NCI-H1048 (cell line): ENCODE data around the gene UFSP1.
"Not testable (repeated sequence)": the region's sequence is repeated elsewhere in the genome, so short reads cannot be mapped to it uniquely, and the experiment has no call there.

ENCODE experiments used
- DNase-seq: peaks from one replicate; lab custom pipeline; 2025; lab: John Stamatoyannopoulos, UW

Gene UFSP1

DNA sequence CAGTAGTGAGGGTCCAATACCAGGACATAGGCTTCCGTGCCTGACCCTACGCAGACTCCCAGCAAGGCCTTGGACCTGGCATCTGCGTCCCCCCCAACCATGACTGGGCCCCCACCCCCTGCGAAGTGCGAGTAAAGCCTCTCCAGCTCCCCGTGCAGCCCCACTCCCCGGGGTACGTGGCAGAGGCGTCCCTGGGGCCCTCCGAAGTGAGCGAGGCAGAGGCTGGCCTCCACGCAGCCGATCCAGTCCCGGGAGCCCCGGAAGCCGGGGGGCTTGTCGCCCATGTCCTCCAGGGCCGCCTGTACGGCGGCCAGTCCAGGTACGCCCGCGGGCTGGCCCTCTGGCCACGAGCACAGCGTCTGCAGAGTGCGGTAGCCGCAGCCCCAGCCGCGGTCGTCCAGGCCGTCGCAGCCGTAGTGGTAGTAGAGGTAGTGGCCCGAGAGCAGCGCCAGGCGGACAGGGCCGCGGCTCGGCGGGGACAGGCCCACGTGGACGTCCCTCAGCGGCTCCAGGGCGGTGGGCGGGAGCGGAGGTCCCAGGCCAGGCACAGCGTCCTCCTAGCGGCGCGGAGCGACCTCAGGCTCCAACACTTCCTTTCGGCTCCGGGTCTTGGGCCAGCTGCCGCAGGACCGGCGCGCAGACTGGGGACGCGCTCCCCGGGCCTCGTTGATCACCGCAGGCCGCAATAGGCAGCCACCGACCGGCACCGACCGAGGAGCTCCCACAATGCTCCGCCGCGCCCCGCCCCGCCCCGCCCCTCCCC, at the start of gene UFSP1:
Gene UFSP1, minus strand, starts transcription at position 728 of the 763 bp plus-strand sequence. Its CDS starts 444 bp downstream, at position 284.
- no peak for DNase-seq

DNA sequence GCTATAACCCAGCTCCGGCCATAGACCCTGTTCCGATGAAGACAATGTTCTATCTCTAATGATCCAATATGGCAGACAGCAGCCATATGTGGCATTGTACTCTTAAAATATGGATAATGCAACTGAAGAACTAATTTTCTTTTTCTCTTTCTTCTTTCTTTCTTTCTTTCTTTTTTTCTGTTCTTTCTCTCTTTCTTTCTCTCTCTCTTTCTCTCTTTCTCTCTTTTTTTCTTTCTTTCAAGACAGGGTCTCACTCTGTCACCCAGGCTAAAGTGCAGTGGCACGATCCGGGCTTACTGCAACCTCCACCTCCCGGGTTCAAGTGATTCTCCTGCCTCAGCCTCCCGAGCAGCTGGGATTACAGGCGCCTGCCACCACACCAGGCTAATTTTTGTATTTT, 46.7 kb upstream of the UFSP1 start:
- not testable (repeated sequence) for DNase-seq

DNA sequence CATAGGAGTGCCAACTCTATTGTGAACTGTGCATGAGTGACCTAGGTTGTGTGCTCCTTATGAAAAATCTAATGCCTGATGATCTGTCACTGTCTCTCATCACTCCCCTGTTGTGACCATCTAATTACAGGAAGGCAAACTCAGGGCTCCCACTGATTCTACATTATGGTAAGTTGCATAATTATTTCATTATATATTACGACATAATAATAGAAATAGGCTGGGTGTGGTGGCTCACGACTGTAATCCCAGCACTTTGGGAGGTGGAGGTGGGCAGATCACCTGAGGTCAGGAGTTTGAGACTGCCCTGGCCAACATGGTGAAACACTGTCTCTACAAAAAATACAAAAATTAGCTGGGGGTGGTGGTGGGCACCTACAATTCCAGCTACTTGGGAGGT, 45.9 kb upstream of the UFSP1 start:
- not testable (repeated sequence) for DNase-seq

DNA sequence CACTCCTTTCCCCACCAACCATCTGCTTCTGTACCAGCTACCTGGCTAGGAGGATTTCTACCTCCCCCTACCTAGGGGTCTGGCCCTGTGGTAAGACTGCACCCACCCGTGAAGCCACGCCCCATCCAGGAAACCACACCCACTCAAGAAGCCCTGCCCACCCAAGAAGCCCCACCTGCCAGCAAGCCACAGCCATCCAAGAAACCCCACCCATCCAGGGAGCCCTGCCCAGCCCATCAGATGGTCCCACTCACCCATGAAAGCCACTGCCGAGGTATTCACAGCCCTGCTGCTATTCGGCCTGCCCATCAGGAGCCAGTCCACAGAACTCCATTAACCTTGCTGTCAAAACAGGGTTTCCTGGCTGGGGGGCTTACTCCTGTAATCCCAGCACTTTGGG, 44.2 kb upstream of the UFSP1 start:
- DNase-seq, result no peak

DNA sequence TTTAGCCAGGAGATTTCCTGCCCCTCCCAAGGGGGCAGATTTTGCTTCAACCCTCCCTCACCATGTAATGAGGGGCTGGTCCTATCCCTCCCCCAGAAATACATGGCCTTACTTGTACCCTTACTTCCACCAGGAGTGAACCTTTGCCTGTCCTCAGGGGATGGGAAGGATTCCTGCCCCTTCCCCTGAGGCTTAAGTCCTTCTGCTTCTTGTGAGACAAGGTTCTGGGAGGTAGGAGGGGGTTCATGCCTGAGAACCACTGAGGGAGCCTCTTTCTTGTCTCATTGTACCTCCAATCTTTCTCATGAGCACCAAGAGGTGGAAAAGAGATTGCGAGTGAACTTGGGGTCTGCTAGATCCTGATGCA, 40.3 kb upstream of the UFSP1 start:
- DNase-seq, result no peak

DNA sequence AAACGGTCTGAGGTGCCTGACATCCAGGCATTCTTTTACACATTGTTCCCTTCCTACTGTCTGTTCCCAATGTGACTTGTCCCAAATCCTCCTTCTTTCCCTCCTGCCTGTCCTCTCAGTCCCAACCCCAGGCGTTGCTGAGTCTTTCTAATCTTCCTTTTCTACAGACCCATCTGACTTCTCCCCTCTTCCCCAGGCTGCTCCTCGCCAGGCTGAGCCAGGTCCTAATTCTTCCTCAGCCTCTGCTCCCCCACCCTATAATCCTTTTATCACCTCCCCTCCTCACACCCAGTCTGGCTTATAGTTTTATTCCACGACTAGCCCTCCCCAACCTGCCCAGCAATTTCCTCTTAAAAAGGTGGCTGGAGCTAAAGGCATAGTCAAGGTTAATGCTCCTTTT, 34.1 kb upstream of the UFSP1 start:
- not testable (repeated sequence) for DNase-seq

DNA sequence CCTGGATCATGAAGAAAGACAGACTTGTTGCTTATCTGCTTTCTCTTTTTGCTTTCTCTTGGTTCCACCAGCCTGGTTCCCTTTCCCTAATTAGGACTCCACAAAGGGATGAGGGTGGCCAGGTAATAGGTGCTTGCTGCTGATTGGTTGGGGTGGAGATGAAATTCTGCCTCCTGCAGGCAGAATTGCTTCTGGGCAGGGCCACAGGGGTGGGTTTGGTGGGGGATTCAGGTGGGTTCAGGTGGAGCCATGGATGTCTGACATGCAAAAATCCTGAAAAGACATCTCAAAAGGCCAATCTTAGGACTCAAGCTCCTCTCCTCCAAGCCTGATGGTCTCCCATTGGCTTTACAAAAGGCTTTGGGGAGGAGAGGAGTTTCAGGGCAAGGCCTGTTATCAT, 31.5 kb upstream of the UFSP1 start:
- DNase-seq, result no peak

DNA sequence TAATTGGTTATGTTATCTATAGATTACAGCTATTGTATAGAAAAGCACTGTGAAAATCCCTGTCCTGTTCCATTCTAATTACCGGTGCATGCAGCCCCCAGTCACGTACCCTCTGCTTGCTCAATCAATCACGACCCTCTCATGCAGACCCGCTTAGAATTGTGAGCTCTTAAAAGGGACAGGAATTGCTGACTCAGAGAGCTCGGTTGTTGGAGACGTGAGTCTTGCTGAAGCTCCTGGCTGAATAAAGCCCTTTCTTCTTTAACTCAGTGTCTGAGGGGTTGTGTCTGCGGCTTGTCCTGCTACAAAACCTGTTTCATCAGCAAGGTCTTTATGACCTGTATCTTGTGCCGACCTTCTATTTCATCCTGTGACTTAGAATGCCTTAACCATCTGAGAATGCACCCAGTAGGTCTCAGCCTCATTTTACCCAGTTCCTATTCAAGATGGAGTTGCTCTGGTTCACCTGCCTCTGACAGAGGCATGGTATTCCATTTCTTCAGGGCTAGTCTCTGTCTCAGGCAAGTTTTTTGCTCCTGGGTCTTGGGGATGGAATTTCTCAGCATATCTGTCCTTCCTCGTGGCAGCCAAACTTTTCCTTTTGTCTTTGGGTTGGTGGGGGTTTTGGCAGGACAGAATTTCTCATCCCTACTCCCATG, 30.4 kb upstream of the UFSP1 start:
- not testable (repeated sequence) for DNase-seq

DNA sequence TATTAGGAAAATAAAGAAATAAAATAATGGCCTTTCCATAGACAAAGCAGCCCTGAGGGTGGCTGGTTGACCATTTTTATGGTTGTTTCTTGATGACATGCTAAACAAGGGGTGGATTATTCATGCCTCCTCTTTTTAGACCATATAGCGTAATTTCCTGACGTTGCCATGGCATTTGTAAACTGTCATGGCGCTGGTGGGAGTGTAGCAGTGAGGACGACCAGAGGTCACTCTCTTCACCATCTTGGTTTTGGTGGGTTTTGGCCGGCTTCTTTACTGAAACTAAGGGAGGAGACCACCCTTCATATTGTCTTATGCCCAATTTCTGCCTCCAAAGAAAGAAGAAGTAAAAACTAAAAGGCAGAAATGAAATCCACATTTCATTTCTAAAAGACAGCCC, 29.8 kb upstream of the UFSP1 start:
- not testable (repeated sequence) for DNase-seq

DNA sequence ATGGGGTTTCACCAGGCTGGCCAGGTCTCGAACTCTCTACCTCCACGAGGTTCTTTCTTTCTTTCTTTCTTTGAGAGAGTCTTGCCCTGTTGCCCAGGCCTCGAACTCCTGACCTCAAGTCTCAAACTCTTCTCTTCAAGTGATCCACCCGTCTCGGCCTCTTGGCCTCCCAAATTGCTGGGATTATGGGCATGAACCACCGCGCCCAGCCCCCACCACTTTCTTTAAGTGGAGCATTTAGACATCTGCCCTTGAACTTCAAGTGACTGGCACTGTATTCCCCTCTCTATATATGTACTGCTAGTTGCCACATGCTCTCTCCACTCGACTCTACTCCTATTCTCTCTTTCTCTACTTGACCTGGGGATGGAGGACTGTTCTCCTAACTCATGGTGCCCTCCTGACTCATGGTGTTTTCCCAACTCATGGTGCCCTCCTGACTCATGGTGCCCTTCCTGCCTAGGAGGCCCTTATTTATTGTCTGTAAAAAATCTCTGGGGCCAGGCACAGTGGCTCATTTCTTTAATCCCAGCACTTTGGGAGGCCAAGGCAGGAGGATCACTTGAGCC, 25.4 kb upstream of the UFSP1 start:
- DNase-seq, result no peak

DNA sequence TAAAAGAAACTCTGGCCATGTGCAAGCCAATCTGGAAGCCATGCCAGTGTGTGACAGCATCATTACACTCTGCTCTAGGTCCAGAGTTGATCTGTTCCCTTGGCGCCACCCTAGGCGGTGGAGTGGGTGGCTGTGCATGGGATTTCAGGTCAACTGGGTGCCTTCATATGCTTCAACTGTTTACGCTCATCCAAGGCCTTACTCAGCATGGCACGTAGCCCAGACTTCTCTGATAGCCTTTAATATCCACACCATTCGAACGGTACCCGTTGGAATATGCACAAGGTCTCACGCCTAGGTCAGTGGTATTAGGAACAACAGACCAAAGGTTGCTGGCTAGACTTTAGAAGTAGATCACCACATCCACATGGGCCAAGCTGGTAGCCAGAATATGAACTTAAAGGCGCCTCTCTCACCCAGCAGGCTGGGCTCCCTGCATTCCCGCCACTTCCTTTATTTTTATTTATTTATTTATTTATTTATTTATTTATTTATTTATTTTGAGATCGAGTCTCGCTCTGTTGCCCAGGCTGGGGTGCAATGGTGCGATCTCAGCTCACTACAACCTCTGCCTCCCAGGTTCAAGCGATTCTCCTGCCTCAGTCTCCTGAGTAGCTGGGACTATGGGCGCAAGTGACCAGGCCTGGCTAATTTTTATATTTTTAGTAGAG, 24.8 kb upstream of the UFSP1 start:
- DNase-seq, result no peak

DNA sequence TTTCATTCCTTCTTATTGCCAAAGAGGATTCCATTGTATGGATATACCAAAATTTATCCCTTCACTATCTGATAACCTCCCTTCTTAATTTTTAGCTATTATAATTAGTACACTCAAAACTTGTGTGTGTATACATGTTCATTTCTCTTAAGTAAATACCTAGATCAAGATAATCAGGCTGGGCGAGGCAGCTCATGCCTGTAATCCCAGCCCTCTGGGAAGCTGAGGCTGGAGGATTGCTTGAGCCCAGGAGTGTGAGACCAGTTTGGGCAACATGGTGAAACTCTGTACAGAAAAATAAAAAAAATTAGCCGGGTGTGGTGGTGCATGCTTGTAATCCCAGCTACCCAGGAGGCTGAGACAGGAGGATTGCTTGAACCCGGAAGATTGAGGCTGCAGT, 22.0 kb upstream of the UFSP1 start:
- no peak for DNase-seq

DNA sequence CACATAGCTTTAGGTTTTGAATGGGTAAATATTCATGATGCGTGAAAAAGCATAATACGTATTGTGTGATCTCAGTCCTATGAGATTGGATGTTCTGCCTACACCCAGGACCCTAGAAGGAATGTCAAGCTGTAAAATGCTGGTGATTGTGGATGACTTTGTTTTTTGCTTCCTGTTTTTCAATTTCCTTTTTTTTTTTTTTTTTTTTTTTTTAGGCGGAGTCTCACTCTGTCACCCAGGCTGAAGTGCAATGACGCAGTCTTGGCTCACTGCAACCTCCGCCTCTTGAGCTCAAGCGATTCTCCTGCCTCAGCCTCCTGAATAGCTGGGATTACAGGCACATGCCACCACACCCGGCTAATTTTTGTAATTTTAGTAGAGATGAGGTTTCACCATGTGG, 20.9 kb upstream of the UFSP1 start:
- DNase-seq, result not testable (repeated sequence)

DNA sequence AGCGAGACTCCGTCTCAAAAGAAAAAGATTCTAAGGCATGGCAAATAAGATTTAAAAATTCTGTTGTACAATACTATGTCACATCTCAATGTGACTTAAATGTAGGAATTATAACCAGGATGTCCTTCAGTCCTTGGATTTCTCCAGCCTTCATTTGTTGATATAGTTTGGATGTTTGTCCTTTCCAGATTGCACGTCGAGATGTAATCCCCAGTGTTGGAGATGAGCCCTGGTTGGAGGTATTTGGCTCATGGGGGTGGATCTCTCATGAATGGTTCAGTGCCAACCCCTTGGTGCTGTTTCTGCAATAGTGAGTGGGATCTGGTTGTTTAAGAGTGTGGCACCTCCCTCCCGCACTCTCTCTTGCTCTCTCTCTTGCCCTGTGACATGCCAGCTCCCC, 19.0 kb upstream of the UFSP1 start:
- DNase-seq, result no peak

DNA sequence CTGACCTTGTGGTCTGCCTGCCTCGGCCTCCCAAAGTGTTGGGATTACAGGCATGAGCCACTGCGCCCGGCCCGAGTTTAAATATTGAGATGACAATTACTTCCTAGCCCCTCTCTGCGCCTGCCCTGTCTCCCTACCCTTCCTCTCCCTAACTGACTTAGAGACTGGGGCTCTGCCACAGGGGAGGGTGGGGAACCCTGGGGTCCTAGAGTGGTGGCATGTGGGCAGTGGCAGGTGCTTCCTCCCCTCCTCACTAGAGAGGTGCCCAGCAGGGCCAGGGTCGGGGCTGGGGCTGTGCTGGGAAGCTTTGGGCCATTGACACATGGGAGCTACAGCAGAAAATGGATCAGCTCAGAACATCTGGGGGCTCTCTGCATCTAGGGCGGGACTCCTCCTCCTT, 13.1 kb upstream of the UFSP1 start:
- no peak for DNase-seq

DNA sequence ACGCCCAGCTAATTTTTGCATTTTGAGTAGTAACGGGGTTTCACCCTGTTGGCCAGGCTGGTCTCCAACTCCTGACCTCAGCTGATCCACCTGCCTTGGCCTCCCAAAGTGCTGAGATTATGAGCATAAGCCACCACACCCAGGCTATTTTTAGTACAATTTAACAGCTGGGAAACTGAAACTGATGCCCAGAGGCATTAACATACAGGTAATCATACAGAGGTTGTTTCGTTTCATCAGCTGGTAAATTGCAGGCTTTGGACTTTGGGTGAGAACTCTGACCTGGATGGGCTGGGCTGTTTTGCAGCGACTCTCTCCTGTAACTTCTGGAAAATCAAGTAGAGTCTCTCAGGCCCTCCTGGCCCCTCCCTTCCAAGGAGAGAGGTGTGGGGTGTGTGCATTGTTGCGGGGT, 12.4 kb upstream of the UFSP1 start:
- no peak for DNase-seq

DNA sequence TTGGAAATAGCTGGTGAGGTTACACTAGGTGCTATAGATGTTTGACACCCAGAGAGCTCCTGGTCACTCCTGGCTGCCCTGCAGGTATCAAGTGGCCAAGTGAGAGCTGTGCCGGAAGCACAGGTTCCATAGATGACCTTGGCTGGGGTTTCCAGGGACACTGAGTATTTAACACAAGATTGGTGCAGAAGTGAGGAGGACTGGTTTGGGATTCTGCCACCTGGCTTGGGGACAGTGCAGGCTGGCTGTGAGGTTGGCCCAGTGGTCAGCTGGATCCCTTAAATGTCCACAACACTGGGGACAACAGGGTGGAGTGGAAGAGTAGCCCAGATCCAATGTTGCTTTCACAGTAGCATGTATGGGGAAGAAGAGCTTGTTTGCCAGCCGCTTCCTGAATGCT, 11.5 kb upstream of the UFSP1 start:
- DNase-seq, result no peak

DNA sequence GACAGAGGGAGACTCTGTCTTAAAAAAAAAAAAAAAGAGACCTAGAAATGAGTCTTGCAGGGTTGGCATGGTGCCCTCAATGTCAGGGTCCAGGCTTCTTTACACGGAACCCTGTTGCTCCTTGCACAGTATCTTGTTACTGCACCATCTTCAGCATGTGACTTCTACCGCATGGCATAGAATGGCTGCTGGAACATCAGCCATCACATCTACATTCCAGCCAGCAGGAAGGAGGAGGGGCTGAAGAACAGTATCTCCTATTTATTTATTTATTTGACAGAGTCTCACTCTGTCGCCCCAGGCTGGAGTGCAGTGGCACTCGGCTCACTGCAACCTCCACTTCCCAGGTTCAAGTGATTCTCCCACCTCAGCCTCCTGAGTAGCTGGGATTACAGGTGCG, 9.9 kb upstream of the UFSP1 start:
- no peak for DNase-seq

DNA sequence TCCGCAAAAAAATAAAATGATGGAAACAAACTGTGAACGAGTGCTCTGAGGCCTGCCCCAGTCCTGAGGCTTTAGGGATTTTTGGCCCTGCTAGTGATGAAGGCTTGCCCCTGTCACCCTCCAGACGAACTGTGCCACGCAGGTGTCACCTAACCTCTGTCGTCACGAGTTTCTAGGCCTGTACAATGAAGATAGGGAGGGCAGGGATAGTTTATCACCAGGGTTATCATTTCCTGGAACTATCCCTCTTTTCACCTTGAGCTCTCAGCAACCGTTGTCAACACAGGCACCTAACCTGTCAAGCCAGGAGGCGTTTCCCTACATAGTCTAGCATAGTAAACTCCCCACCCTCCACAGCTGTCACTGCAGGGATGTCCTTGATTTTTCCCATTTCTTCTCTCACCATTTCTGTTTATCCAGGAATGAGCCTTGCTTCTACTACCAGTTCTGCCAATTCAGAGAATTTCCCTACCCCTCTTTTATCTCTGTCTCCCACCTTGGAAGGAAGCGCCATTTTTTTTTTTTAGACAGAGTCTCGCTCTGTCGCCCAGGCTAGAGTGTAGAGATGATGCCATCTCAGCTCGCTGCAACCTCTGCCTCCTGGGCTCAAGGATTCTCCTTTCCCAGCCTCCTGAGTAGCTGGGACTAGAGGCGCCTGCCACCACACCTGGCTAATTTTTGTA, 8.4 kb upstream of the UFSP1 start:
- DNase-seq, result no peak

DNA sequence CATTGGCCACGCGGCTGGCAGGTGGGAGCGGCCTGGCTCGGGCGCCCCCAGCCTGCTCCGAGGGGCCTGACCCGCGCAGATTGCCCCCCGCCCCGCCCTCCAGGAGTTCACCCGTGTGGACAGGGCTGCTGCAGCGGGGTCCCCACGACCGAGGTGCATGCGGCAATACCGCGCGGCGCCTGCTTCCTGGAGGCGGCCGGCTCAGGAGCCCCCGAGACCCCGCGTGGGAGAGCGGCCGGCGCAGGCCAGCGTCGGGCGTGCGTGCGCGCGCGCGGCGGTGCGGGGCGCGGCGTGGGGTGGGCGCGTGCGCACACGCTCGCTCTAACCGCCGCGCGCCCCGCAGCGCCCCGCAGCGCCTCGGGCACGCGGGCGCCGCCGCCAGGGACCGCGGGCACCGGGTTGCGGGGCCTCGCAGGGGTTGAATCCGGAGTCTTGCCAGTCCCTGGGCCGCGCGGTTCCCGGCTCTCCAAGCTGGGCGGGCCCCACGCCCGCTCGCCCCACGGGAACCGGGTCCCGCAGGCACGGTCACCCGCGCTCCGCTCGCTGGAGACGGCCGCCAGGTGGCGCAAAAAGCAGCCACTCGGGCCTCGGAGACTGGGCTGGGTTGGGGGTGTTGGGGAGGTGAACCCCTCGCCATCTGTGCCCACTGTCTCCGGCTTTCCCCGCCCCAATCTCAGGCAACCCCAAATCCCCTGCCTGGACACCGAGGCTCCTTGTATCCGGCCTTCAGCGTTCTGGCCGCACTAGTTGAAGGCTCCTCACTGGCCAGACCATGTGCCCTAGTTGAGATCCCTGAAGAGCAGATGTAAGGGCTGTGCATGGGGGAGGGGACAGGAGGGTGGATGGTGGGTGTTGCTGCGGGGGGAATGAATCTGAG, 7.5 kb upstream of the UFSP1 start:
- no peak for DNase-seq
